Stimulated activated CD4-positive, alpha-beta T cell treated with anti-CD3 and anti-CD28 coated beads, Interleukin-4, amount 100 ng/mL, for 24 hours (primary cell): ENCODE data around the gene CAMKK2.

Experiments used
- DNase-seq: peaks from one replicate; pipeline ENCODE4 v3.0.0-alpha.2; 2020

The CAMKK2 gene

GRCh38 chr12:121189131-121189530, 107.4 kb downstream of the CAMKK2 start:
- no peak for DNase-seq

- DNase-seq = no peak
These were observed 108.3 kb downstream of the CAMKK2 start for GRCh38 chr12:121188227-121188626.
